Glutamatergic neuron (in vitro differentiated cells): ENCODE measurements around the gene VAV2. TPM values are rescaled to one million over a fixed set of nuclear protein-coding genes. Genes with fewer than 3 reads are reported as not detected.

Source experiments
- DNase-seq: peaks from one replicate; pipeline ENCODE4 v3.0.0; 2022
- H3K27ac Mint-ChIP-seq: one replicate; pipeline ENCODE4 v1.8.0; 2020; ENCODE audit warnings: mild to moderate bottlenecking, mixed read lengths, inconsistent platforms; ENCODE audit not compliant: unreplicated experiment
- H3K27me3 Mint-ChIP-seq: one replicate; pipeline ENCODE4 v1.8.0; 2020; ENCODE audit warnings: mild to moderate bottlenecking, moderate library complexity, mixed read lengths, inconsistent platforms; ENCODE audit not compliant: unreplicated experiment
- H3K36me3 Mint-ChIP-seq: one replicate; pipeline ENCODE4 v1.8.0; 2020; ENCODE audit warnings: mild to moderate bottlenecking, mixed read lengths, inconsistent platforms; ENCODE audit not compliant: unreplicated experiment
- H3K4me1 Mint-ChIP-seq: one replicate; pipeline ENCODE4 v1.8.0; 2020; ENCODE audit warnings: mild to moderate bottlenecking, low read depth, mixed read lengths, inconsistent platforms; ENCODE audit not compliant: unreplicated experiment
- H3K4me3 Mint-ChIP-seq: one replicate; pipeline ENCODE4 v1.8.0; 2020; ENCODE audit warnings: mild to moderate bottlenecking, mixed read lengths, inconsistent platforms; ENCODE audit not compliant: unreplicated experiment
- H3K9me3 Mint-ChIP-seq: one replicate; pipeline ENCODE4 v1.8.0; 2020; ENCODE audit warnings: mild to moderate bottlenecking, moderate library complexity, mixed read lengths, inconsistent platforms; ENCODE audit not compliant: unreplicated experiment
- total RNA-seq: library from RNA; stranded (reverse); fragmentation: NEBNext Ultra II Directional; extraction: Animal tissue kit (Norgen Biotek cat#: 25700); gene quantifications from one replicate; pipeline ENCODE4 v1.2.1, GENCODE V29; 2021; ENCODE audit not compliant: unreplicated experiment
- TF ChIP-seq, protein P1 (sequence below): fragments of 200-600 bp; sonication (generic); IDR thresholded peaks from one replicate; pipeline ENCODE4 v1.5.0; 2021; ENCODE audit not compliant: partially characterized antibody, unreplicated experiment

Gene VAV2
- total RNA-seq, 1 donor from 2014 or later: 270 TPM

- H3K27me3 Mint-ChIP-seq: peaks cover 16% of the 10 kb centered on the region
- peak within 1 kb of the TSS; percentile 59 for H3K27ac Mint-ChIP-seq
- H3K36me3 Mint-ChIP-seq: no peaks in the 10 kb centered on the region
- peak; percentile 97 for DNase-seq
- peaks cover 11% of the 10 kb centered on the region for H3K9me3 Mint-ChIP-seq
- TF ChIP-seq, protein P1, sequence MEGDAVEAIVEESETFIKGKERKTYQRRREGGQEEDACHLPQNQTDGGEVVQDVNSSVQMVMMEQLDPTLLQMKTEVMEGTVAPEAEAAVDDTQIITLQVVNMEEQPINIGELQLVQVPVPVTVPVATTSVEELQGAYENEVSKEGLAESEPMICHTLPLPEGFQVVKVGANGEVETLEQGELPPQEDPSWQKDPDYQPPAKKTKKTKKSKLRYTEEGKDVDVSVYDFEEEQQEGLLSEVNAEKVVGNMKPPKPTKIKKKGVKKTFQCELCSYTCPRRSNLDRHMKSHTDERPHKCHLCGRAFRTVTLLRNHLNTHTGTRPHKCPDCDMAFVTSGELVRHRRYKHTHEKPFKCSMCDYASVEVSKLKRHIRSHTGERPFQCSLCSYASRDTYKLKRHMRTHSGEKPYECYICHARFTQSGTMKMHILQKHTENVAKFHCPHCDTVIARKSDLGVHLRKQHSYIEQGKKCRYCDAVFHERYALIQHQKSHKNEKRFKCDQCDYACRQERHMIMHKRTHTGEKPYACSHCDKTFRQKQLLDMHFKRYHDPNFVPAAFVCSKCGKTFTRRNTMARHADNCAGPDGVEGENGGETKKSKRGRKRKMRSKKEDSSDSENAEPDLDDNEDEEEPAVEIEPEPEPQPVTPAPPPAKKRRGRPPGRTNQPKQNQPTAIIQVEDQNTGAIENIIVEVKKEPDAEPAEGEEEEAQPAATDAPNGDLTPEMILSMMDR: no peak
- H3K4me1 Mint-ChIP-seq: peaks cover 19% of the 10 kb centered on the region
- peak within 1 kb of the TSS; percentile 85 for H3K4me3 Mint-ChIP-seq
Observed at GRCh38 chr9:134024828-134025605, 32.9 kb upstream of the VAV2 start, which contains the start of gene BRD3OS. TSS of gene BRD3OS (plus strand) at chr9:134025481. CDS start at chr9:134026748, 1,267 bp downstream.

DNA sequence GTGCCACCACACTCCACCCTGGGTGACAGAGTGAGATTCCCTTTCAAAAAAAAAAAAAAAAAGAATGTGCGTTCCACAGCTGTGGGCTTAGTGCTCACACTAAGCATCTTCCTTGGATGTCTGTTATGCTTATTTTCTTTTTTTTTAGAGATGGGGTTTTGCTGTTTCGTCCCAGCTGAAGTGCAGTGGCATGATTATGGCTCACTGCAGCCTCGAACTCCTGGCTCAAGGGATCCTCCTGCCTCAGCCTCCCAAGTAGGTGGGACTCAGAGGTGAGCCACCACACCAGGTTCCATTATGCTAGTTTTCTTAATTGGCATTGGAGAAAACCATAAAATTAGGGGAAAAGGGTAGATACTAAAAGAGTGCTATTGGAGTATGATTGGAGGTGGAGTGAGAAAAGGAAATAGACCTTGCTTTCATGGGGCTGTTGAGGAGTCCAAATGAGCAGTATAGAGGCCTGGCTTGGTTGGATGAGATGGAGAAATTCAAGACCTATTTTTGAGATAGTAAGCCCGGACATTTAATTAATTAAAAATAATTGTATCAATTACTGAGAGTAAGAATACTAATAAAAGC lies 32.2 kb upstream of the VAV2 start:
- peak overlapping the region; percentile 66 for H3K4me3 Mint-ChIP-seq
- TF ChIP-seq, protein P1: no peak
- H3K4me1 Mint-ChIP-seq: peaks cover 19% of the 10 kb centered on the region
- H3K27ac Mint-ChIP-seq: peak overlapping the region; percentile 33
- DNase-seq: no peak
- peaks cover 11% of the 10 kb centered on the region for H3K9me3 Mint-ChIP-seq
- H3K36me3 Mint-ChIP-seq: no peaks in the 10 kb centered on the region
- H3K27me3 Mint-ChIP-seq: peaks cover 16% of the 10 kb centered on the region

DNA sequence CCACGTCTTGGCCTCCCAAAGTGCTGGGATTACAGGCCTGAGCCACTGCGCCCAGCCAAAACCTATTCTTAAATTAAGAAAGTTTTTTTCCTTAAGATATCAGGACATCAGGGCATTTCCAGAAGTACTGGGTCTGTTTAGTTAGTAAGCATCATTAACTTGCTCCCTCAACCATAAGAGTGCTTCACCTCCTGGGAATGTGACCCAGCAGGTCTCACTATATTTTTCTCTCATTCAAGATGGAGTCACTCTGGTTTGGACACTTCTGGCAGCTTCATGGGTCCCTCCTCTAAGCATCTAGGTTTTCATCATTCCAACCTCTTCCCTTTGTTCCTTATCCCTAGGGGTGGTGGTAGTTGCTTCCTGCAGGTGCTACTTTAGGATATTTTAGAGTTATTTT lies 22.8 kb upstream of the VAV2 start:
- no peak for DNase-seq
- peaks cover 12% of the 10 kb centered on the region for H3K27me3 Mint-ChIP-seq
- H3K27ac Mint-ChIP-seq: no peak overlapping the region
- no peak overlapping the region for H3K4me3 Mint-ChIP-seq
- H3K36me3 Mint-ChIP-seq: peaks cover 4% of the 10 kb centered on the region
- TF ChIP-seq, protein P1: no peak
- H3K9me3 Mint-ChIP-seq: peaks cover 17% of the 10 kb centered on the region
- no peaks in the 10 kb centered on the region for H3K4me1 Mint-ChIP-seq

DNA sequence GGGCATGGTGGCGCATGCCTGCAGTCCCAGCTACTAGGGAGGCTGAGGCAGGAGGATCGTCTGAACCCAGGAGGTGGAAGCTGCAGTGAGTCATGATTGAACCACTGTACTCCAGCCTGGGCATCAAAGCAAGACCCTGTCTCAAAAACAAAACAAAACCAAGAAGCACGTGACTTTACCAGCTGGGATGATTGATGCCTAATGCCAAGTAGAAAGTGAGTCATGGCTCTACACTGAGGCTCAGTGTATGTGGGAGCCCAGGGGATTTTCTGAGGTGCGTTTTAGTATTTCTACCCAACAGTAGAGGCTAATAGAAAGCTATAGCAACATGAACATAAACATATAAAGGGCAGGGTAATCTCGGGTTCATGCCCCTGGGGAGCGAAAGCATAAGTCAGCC lies 19.3 kb upstream of the VAV2 start:
- TF ChIP-seq, protein P1: no peak
- Mint-ChIP-seq H3K4me3 (no peak overlapping the region), H3K9me3 (peaks cover 20% of the 10 kb centered on the region), H3K27ac (peak overlapping the region; percentile 55), H3K36me3 (peaks cover 4% of the 10 kb centered on the region), H3K27me3 (peaks cover 17% of the 10 kb centered on the region), H3K4me1 (no peaks in the 10 kb centered on the region)
- no peak for DNase-seq
